GM21528 (cell line): ENCODE data around the gene ATP2B2.

Experiments used
- ATAC-seq: cut with Tn5 transposase; IDR thresholded peaks from one replicate; pipeline ENCODE4 v1.9.1; 2021; ENCODE audit warnings: mild to moderate bottlenecking, moderate library complexity; ENCODE audit not compliant: unreplicated experiment, low FRiP score

ATP2B2 gene

DNA sequence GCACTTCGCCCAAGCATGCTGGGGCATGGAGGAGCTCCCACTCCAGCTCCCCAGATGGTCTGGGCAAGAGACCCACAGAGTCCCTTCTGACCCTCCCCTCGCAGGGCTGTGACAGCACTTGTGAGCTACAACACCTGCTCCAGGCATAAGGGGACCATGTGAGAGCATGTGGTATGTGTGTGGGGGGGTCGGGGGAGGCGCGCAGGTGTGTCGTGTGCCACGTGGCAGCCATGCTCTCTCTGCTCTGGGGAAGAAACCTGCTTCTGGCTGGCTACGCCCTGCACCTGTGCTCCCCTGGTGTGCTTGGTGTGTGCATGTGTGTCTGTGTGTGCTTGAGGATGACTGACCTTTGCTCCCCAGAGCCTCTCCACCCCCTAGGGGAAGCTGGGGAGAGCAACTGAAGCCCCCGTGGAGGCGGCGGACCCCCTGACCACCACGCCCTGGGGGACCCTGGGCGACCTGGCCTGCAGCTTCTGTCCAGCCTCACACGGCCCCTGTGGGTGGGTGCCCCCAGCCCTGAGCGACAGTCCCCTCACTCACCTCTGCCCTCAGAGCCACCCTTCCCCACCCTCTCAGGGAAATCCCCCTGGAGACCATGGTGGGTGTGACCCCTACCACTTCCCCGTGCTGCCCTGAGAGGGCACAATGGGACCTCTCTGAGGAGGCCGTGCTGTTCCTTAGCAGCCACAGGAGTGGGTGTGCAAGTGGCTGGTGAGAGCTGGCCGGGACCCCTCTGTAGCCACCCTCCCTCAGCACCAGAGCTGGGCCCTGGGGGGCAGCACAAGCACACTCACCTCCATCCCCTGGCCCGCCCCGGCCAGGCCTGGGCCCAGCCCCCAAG lies 167.8 kb downstream of the ATP2B2 start:
- no peak for ATAC-seq

DNA sequence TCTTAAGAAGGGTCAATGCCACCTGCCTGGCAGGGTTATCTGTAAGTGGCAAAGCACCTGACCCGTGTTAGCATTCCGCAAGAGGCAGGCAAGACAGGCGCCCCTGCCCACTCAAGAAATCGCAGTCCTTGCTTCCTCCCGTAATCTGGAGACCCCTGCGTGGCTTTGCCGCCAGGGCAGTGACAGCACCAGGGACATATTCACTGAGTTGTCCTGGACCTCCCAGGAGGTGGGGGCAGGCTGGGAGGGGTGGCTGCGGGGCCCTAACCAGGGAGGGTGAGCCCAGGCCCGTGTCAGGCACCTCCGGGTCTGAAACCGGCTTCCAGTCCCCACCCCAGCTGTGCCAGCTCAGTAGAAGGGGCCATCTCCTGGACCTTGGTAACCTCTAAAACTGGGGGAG lies 168.6 kb downstream of the ATP2B2 start:
- ATAC-seq: no peak

DNA sequence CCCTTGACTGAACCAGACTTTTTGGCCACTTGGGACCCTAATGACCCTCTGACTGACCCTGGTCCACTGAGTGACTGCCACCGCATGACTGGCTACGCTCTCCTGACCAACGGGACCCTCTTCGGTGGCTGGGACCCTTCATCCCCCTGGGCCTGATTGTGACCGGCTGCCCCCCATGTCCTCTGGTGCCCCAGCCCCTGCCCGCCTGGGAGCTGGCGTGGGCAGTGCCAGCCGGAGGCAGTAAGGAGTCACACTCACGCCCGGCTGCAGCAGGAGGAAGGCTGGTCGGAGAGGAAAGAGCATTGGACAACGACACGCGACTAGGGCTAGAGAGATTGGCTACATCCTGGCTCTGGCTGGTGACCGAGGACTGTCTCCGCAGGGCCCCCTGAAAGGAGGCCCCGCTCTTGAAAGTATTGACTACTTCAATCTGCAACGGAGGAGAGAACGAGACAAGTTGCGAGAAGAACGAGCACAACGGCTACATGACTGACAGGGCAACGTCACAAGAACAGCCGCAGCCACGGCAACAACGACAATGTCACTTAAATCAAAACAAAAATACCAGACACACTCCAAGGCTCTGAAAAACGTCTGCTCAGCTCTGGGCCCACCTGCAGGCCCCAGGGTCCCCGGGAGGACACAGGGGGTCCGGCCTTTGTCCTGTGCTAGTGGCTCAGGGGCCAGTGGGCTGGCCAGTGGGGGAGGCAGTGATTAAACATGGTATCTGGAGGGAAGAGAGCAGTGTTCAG lies 169.3 kb downstream of the ATP2B2 start:
- ATAC-seq: no peak

DNA sequence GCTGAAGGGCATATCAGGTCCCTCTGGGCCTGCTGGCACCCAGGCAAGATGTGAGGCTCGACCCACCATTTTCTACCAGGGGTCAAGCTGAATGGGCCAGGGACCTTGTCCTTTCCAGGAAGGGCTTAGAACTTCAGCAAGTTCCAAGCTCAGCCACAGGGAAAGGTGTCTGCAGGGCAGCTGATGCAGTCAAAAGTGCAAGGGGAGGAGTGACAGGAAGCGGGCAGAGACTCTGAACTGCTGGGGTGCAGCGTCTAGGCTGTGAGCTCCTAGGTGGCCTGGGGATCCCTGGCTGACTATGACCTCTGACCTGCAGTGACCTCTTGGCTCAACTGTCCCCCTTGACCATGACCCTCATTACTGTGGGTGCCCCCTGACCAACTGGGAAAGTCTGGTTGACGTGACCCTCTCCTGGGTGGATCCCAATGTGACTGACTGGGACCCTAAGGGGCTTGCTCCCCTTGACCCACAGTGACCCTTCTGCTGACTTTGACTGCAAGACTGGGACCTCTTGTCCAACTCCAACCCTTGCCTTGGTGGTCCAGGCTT lies 170.1 kb downstream of the ATP2B2 start:
- ATAC-seq: no peak

DNA sequence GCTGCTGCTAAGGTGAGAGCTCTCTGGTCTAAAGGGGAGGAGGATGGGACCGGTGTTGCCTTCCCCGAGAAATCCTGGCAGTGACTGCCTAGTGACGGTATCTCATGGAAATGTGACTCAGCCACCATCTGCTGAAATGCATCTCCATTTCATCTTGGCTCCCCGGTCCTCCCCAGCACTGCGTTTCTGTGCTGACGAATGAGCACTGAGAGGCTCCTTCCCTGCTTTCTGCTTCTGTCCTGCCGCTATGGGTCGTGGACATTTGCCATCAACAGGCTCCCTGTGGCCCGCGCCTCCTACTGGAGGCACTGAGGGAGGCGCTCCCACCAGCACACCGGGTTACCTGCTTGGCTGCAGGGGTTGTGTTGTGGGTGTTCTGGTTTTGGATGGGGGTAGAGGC lies 170.9 kb downstream of the ATP2B2 start:
- ATAC-seq: no peak

DNA sequence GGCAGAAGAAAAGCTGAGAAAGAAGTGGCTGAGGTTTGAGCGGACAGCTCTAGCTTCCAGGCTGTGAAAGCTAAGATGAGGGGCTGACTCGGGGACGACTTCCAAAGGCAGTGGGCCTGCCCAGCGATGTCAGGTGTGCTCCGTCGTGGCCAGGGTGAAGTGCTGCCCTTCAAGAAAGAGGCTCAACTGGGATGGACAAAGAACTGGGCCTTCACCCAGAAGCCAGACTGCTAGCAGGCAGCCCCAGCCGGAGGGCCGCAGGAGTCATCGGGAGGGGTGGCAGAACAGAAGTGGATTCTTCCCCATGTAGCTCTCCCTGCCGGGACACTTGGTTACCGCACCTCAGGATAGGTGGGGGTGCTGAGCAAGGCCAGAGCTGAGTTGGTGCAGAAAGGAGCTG lies 171.3 kb downstream of the ATP2B2 start:
- no peak for ATAC-seq

DNA sequence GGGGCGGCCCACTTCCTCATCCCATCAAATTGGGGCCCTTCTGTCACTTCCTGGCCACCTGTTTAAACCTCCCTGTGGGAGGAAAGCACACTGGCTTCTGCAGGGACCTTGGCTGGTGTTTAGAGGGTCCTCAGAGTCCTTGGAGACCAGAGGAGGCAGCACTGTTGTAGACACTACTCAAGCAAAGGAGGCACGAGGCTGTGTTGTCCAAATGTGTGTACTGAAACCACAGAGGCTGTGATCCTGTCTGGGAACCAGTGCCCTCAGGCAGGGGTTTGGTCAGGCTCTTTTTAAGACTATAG lies 172.1 kb downstream of the ATP2B2 start:
- no peak for ATAC-seq

DNA sequence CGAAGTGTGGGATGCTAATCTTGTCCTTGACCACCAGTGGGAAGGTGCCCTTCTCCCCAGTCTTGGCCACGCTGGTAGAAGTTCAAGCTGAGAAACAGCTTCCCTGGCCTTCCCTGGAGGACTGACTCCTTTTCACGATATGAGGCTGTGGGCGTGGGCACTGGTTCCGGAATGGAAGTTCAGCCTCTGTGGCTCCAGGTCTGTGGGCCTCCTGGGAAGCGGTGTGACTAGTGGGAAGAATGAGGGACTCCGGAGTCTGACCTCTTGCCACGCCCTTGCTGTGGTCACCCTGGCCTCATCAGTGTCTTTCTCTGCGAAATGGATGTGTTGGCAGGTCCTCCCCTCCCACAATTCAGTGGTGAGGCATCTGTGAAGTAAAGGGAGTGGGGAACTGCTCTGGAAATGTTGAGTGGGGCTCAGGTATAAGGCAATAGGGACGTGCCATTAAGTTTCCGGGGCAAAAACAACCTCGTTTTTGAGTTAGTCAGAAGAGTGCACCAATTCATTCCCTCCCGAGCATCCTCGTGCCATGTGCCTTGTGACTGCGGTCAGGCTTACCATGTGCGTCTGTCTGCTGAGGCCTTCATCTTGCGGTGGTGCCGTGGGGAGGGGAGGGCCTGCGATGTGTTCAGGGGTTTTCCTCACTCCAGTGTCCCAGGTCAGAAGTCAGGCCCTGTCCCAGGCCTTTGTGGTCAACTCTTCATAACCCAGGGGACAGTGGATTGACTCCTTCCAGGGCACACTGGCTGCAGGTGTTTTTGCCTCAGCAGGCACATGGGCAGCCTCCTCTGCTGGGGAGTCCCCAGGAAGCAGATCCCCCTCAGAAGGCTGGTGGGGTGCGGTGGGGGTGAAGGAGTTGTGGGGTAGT lies 172.7 kb downstream of the ATP2B2 start:
- no peak for ATAC-seq

DNA sequence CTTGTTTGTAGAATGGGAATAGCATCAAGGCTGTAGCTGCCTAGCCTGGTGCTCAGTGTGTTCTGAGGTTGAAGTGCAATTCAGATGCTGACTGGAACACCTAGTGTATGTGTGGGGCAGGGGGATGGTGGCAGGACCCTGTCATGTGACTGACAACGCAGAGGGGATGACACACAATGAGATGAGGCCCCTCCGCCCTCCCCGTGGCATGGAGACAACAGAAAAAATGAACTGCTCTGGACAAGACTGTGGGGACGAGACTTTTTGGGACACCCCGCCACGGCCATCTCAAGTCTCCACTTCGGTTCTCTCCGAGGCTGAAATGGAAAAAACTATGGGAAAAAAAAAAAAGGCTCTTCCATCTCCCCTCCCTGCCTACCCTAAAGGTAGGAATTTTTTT lies 174.1 kb downstream of the ATP2B2 start:
- no peak for ATAC-seq

DNA sequence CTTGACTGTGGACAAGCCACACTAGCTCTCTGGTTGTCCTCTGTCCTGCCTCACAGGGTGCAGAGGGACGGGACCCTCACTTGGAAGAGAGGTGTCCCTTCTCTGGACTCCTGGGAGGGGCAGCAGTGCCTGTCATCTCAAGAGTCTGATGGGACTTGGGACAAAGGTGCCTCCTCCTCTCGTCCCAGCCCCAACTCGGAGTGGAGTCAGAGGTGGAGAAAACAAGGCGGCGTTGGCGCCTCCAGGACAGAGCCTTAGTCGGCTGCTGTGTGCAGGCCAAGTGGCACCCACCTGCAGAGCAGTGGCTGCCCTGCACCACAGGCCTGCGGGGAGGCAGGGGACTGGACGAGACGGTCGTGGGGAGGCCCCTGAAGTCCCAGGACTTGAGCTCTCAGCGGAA lies 175.1 kb downstream of the ATP2B2 start:
- no peak for ATAC-seq

DNA sequence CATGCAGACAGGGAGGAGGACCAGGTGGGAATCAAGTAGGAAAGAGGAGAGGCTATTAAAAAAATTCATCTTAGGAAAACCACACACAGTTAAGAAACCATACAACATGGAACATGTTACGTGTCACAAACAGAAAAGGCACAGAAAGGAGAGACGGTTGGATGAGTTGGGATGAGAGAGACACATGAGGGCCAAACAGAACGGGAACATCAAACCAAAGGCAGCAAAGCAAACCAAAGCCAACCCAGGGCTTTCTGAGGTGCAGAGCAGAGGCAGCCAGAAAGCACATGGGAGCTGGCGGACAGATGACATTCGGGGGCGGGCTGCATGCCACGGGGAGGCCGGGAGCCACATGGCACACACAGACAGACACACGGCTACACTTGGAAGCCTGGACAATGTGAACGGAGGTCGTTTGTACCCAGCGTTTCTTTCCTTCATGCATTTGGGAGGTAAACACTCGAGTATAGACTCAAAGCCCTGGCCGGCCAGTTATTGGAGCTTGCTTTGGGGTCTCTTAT lies 175.8 kb downstream of the ATP2B2 start:
- ATAC-seq: no peak

DNA sequence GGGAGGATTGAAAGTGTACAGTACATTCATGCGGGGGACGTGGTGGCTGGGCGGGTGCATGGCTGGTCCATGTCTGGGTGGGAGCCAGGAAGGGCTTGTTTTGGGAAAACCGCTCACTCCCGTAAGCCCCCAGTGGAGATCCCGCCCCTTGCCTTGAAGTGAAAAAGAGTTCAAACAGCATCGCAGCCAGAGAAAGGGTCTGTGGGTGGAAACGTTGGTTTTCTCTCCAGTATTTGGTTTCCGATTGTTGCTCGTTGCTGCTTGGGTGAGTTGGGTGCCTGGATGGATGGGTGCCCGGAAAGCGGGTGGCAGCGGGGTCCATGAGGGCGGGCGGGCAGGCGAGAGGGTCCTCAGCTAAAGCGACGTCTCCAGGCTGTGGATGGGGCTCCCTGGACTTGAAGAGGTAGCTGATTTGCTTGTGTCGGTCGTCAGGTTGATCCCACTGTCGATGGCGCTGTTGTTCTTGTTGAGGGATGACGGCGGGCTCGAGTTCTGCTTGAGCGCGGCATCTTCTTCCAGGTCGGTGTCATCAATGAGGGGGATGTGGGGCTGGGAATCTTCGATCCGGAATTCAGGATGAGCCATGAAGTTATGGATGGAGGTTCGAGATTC lies 176.8 kb downstream of the ATP2B2 start:
- ATAC-seq: no peak

DNA sequence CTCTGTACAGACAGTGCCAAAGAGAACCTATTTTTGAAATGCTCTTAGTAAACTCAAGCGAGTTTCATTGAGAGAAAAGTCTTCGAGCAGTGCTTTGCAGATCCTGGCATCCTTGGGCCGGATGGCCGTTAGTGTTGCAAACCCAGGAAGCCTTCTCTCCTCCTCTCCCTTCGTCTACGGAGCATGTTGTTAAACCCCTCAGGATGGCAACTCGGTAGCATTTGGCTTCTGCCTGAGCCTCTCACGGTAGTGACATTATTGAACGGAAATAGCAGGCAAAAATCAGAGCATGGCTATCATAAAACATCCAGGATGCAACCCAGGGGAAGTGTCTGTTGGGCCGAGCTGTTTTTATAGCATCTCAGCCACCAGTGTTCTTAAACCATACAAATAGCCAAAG lies 177.8 kb downstream of the ATP2B2 start:
- no peak for ATAC-seq

DNA sequence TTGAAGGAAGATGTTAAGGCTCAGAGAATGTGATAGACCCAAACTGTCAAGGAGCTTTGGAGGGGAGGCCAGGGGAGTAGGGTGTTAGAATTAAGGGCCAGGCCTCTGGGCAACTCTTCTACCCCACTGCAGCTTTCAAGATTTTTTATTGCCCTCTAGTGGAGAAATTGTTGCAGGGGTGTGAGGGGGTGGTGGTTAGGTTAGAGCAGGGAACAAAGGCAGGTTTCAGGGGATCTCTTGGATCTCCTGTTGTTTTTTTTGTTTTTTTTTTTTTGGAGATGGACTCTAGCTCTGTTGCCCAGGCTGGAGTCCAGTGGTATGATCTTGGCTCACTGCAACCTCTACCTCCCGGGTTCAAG lies 183.1 kb downstream of the ATP2B2 start:
- no peak for ATAC-seq

DNA sequence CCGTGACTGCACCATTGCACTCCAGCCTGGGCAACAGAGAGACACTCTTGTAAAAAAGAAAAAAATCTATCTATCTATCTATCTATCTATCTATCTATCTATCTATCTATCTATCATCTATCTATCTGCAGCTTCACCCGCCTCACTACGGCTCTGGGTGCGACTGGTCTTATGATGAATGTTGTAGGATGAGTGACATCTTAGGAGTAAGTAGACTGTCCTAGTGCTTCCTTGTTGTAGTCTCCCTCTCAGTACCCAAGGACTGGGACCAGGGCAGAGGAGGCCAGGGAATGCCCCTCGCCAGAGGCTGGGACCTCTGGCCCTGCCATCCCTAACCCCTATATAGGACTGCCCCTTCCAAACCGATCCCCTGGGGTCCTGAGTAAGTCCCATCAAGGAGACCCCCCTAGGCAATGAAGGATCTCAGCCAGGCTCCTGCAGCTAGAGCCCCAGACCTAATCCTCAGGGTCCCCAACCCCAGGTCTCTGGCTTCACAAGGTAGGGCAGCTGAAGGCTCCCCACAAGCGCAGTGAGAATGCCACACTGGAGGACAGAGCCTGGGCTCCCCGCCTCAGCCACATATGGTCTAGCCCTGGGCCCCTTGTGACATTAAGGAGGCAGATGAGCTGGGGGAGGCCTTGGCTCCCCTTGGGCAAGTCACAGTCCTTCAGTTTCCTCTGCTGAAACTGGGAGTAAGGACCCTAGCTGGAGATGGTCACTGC lies 183.6 kb downstream of the ATP2B2 start:
- no peak for ATAC-seq

DNA sequence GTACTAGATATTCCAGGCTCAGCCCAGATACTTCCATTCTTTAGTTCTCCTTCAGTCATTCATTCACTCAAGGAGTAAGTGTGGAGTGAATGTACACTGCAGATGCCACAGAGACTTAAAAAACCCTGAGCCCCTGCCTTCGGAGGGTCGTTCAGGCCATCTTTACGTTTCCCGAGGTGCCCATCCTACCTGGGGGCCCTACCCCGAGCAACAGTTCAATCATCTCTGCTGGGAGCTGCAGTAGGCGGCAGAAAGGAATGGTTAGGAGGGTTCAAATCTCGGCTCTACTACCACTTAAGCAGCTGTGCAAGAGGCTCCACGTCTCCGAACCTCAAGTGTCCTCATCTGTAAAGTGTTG lies 185.1 kb downstream of the ATP2B2 start:
- ATAC-seq: no peak

DNA sequence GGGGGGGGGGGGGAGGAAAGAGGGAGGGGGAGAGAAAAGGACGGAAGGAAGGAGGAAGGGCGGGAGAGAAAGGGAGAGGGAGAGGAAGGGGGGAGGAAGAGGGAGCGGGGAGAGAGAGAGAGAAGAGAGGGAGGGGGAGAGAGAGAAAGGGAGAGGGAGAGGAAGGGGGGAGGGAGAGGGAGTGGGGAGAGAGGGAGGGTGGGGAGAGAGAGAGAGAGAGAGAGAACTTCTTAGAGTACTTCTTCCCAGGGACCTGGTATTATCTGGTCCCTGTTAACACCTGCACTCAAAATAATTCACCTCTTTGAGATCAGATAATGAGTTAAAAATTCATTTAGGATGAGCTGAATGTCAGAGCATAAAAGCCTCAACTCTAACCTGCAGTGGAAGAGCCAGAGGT lies 185.6 kb downstream of the ATP2B2 start:
- ATAC-seq: no peak

DNA sequence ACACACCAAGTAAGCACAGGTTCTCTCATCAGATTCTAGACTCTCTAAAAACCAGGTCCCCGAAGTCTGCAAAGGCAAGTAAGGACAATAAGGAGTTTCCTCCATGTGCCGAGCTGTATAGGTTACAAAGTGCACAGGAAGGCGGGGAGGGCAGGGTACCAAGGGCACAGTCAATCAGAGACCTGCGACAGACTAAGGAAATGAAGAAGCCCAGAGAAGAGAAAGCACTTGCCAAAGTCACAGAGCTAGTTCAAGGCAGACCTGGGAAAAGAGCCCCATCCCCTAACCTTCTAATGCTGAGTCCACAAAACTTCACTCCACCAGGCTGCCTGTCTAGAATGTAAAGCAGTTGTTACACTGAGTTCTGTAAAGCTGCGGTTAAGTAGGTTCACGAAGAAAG lies 186.1 kb downstream of the ATP2B2 start:
- ATAC-seq: no peak

DNA sequence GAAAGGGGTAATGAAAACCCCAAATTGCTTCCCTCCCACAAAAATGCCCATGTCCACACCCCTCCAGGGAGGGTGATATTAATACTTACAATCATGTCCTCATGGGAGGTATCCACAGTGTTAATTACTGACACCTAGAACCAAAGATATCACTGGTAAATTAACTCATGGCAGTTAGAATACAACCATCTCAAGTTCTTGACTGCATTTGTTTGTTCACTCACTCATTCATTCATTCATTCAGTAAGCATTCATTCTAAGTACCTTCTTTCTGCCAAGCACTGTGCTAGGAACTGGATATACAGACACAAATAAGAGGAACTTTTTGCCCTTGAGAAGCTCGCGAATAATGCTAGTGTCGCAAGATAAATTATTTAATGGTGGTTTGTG lies 187.4 kb downstream of the ATP2B2 start:
- ATAC-seq: no peak
